ENCODE measurements around the gene SIRT6. TPM values are rescaled to one million over a fixed set of nuclear protein-coding genes. Genes with fewer than 3 reads are reported as not detected.
"Not testable (repeated sequence)": the region's sequence is repeated elsewhere in the genome, so short reads cannot be mapped to it uniquely, and the experiment has no call there.

Gene SIRT6
- polyA plus RNA-seq, 4 donors = 13.9 to 25.3 (median 17.9) TPM

DNA sequence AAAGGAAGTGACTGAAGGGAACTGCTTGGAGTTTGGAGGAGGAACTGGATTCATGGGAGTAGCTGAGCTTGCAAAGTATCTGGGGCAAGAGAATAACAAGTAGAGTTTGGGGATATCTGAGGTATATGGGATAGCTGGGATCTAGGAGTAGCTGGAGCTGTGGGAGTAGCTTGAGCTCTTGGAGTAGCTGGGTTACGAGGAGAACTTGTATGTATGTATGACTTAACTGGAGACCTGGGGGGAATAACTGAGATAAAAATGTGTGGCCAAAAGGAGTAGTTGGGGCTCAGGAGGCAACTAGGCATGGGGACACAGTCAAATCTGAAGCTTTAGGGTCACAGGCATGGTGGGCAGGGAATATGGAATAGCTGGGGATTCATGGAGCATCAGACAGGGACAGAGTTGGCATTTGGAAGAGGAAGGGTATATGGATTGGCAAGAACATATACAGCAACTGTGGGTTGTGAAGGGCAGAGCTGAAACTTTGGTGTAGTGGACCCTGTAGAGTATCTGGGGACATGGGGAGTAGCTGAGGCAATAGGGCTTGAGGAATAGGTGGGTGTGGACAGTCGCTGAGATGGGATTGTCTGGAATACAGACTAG is 18.7 kb upstream of the SIRT6 start:
- no peak for DNase-seq (ENCODE audit: low read depth in 4 of 4, low spot score in 3 of 4)

DNA sequence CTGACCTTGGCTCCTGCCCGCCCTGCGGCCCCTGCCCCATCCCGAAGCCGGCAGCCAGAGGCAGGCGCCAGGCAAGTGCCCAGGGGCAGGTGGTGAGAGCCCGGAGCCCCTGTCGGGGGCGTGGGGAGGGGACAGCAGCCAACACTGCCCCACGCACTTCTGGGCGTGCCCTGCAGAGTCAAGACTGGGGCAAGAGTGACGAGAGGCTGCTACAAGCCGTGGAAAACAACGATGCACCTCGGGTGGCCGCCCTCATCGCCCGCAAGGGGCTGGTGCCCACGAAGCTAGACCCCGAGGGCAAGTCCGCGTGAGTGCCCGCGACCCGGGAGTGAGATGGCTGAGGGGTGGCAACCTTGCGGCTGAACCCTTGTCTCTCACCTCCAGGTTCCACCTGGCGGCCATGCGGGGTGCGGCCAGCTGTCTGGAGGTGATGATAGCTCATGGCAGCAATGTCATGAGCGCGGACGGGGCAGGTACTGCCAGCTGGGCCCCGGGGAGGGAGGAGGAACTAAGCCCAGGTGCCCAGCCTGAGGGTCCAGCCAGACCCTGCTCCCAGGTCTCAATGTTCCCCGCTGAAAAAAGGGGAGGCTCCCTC is 17.4 kb upstream of the SIRT6 start:
- no peak for DNase-seq (ENCODE audit: low read depth in 4 of 4, low spot score in 3 of 4)

DNA sequence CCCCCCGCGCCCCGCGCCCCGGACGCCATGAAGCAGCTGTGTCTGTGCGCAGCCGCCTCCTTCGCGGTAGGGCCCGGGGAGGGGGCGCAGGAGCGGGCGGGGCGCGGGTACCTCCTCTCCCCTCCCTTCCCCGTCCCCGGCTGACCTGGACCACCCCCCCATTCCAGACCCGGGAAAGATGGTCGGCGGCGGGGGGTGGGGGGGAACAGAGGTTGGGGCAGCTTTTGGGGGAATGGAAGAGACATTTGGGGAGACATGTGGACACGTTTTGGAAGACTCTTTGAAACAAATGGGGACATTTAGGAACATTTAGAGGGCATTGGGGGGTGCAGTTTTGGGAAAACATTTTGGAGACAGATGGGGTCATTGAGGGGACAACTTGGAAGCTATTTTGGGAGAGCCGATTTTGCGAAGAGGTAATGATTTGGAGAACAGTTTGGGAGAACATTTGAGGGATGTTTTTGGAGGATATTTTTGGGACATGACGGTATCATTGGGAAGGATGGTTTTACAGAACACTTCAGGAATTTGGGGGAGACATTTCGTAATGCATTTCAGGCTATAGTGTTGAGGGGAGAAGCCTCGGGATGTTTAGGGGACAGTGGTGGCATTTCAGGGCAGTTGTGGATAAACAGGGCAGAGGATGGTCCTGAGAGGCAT is 16.2 kb upstream of the SIRT6 start:
- no peak for DNase-seq (ENCODE audit: low read depth in 4 of 4, low spot score in 3 of 4)

DNA sequence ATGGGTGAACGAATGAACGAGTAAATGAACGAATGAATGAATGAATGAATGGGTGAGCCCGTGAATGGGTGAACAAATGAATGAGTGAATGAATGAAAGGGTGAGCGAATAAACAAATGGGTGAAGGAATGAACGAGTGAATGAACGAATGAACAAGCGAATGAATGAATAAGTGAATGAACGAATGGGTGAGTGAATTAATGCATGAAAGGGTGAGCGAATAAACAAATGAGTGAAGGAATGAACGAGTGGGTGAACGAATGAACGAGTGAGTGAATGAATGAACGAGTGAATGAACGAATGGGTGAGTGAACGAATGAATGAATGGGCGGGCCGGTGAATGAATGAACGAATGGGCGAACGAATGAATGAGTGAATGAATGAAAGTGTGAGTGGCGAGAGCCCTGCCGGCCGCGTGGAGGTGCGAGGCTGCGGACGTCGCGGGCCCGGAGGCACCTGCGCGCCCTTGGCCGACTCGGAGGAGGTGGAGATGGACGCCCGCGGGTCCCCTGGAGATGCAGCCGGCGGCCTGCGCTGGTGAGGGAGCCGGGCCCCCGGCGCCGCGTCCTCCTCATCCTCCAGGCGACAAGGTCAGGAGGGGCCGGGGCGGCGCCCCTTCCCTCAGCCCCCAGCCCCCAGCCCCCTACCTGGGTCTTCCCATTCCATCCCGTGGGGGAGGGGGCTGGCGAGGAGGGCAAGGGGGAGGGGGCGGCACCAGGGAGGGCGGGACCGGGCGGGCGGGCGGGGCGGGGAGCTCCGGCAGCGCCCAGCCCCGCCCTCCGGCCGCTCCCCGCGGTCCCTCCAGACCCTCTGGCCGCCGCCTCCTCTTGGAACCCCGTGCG is 15.5 kb upstream of the SIRT6 start:
- DNase-seq (ENCODE audit: low read depth in 4 of 4, low spot score in 3 of 4) = no peak

DNA sequence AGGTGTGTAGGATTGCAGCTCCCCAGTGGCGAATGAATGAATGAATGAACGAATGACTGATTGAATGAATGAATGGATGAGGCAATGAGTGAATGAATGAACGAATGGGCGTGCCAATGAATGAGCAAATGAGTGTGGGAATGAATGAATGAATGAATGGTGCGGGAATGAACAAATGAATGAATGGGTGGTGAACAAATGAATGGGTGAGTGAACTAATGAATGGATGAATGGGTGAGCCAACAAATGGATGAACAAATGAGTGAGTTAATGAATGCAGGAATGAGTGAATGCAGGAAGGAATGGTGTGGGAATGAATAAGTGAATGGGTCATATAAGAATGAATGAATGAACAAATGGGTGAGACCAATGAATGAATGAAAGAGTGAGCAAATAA is 14.9 kb upstream of the SIRT6 start:
- DNase-seq (ENCODE audit: low read depth in 4 of 4, low spot score in 3 of 4) = no peak

DNA sequence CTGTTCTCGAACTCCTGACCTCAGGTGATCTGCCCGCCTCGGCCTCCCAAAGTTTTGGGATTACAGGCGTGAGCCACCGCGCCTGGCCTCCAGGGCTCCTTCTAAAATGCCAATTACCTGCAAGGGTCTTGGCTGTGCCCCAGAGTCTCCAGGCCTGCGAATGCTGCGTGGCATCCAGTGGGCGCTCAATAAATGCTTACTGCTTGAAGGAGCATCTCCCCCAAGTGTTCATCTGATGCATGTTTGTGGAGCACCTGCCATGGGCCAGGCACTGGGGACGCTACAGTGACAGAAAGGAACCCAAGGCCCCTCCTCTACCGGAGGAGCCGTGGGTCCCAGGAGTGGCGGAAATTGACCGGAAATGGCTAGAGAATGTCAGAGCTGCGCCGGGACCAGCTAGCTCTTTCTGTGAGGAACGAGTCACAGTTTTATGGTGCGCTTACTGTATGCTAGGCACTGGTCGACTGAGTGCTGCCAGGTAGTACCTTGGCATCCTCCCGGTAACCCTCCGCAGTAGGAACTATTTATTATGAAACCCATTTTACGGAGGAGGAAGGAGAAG is 14.3 kb upstream of the SIRT6 start:
- no peak for DNase-seq (ENCODE audit: low read depth in 4 of 4, low spot score in 3 of 4)

DNA sequence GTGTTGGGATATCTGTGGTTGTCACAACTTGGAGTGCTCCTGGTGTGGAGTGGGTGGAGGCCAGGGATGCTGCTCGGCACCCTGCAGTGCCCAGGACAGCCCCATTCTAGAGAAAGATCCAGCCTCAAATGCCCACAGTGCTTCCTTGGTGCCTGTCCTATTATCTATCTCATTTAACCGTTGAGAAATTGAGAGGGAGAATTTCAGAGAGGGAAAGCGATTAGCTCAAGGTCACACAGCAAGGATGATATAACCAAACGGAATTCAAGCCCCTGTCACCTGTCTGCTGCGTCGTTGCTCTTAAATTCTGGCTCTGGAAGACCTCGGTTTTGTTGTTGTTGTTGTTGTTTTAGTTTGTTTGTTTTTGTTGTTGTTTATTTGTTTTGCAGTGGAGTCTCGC is 13.6 kb upstream of the SIRT6 start:
- no peak for DNase-seq (ENCODE audit: low read depth in 4 of 4, low spot score in 3 of 4)

DNA sequence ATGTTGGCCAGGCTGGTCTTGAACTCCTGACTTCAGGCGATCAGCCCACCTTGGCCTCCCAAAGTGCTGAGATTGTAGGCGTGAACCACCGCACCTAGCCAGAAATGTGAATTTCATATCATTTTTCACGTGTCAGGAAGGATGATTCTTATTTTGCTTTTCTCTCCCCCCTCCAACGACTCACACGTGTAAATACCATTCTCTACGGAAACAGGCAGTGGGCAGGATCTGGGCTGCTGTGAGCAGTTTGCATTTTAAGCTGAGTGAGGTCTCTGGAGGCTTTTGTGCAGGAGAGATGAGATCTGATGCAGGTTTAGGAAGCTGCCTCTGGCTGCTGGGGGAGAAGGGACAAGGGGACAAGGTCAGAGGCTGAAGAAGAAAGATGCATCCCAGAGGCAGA is 12.0 kb upstream of the SIRT6 start:
- no peak for DNase-seq (ENCODE audit: low read depth in 4 of 4, low spot score in 3 of 4)

DNA sequence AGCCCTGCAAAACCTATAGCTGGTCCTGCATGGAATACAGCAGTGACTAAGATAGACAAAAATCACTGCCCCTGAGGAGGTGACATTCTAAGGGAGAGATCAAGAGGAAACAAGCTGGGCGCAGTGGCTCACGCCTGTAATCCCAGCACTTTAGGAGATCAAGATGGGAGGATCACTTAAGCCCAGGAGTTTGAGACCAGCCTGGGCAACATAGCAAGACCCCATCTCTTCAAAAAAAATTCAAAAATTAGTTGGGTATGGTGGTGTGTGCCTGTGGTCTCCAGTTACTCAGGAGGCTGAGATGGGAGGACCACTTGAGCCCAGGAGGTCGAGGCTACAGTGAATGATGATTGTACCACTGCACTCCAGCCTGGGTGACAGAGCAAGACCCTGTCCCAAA is 10.2 kb upstream of the SIRT6 start:
- not testable (repeated sequence) for DNase-seq (ENCODE audit: low read depth in 4 of 4, low spot score in 3 of 4)

DNA sequence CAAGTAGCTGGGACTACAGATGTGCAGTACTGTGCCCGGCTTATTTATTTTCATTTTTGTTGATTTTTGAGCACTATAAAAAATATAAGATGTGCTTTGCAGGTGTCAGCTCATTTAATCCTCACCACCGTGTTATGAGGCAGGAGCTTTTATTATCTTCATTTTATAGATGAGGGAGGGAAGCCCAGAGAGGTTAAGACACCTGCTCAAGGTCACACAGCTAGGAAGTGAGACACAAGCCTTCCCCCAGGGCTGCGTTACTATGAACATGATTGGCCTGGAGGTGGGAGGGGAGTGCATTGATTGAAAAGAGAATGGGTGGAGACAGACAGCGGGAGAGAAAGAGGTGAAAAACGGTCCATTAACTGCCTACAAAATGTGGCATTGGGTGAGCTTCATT is 7.3 kb upstream of the SIRT6 start:
- no peak for DNase-seq (ENCODE audit: low read depth in 4 of 4, low spot score in 3 of 4)

DNA sequence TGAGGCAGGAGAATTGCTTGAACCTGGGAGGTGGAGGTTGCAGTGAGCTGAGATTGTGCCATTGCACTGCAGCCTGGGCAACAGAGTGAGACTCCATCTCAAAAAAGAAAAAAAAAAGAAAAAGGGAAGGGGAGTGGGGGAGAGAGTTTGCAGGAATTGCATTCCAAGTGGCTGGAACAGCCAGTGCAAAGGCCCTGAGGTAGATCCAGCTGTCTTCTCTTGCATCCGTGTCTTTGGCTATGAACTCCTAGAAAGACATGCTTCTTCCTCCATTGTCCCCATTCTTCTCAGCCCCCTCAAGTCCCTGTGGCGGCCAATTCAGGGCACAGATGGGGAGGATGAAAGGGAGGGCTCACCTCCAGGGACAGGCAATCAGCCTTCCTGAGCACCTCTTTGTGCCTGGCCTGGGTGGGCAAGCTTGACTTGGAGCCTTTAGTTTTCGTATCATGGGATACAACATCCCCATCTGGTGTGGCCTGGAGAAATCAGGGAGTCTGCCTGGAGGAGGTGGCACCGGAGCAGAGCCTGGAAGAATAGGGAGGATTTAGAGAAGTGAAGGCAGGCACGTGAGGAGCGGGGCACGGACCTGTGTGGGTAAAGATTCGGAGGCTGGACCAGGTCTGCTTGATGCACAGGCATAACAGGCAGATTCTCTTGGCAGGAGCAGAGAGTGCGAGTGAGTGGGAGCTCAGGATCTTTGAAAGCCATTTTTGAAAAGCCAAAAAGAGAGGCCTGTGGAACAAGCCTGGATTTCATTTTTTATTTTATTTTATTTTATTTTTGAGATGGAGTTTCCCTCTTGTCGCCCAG is 5.2 kb upstream of the SIRT6 start:
- no peak for DNase-seq (ENCODE audit: low read depth in 4 of 4, low spot score in 3 of 4)

DNA sequence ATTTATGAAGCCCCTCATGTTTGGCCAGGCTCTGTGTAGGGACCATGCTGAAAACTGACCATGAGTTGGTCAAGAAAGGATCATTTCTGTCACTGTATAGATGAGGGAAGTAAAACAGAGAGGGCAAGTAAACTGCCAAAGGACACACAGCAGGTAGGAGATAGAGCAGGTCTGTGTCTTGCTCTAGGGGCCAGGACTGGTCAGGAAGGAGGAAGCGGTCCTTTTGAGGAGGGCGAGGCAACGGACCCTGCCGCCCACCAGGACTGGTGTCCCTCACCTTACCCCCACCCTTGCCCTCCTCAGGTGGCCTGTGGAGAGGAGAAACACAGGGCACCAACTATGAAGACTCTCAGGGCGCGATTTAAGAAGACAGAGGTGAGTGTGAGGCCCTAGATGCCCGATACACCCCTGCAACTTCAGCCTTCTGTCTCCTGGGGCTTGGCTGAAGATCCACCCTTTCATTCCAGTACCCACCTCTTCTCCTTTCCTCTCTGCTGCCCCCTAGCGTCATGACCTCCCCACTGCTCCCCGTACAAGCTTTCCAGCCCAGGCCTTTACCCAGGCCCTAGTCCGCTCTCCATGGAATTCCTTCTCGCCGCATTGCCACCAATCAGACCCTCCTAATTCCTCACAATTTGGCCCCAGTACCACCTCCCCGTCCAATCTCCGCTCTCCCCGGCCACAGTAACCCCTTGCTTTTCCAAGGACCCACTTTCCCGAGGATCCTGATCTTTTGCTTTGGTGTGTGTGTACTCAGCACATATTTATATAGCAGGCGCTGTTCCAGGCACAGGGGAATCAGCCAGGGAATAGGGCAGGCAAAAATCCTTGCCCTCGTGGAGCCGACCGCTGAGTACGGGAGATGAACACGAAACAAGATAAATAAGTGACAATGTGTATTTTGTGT is 4.0 kb upstream of the SIRT6 start:
- DNase-seq (ENCODE audit: low read depth in 4 of 4, low spot score in 3 of 4) = peak in 3 of 4 donors; percentile 42 to 65 (median 45)

DNA sequence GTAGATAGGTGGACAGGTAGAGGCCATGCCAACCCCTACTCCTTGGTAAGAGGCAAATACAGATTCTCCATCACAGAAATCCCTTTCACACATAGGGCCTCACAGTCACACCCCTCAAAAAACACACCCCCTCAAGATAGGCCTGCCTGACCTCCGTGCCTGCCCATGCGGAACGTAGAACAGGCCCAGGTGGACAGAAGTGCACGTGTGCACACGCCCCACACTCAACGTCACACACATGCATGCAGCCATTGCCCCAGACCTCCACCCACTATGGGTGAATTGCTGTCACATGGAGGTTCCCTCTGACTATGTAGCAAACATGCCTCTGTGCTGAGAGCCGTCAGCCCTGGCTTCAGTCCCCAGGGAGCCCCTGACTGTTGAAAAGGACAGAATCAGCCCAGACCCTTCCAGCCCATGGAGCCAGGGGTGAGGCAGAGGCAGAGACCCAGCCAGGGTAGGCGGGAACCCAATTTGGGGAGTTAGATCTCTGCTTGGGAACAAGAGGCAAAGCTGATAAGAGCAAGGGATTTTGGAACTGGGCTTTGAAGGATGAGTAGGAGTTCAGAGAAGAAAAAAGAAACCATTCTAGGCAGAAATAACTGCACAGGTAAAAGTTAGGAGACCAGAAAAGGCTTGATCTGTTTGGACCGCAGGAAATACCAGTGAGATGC is 3.2 kb upstream of the SIRT6 start:
- DNase-seq (ENCODE audit: low read depth in 4 of 4, low spot score in 3 of 4) = no peak

DNA sequence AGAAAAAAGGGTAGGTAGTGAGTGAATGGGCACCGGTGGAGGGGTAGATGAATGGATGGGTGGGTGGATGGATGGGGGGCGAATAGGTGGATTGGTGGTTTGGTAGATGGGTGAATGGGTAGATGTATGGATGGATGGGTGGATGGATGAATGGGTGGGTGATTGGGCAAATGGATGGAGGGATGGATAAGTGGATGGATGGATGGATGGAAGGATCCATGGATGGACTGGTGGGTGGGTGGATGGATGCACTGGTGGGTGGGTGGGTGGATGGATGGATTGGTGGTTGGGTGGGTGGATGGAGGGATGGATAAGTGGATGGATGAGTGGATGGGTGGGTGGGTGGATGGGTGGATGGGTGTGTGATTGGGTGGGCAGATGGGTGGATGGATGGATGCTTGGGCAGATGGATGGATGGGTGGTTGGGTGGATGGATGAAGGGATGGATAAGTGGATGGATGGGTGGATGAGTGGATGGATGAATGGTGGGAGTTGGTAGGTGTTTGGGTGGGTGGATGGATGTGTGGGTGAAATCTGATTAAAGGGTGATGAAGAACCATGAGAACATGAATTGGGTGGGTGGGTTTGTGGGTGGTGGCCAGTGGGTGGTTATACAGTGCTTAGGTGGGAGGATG is 2.5 kb upstream of the SIRT6 start:
- no peak for DNase-seq (ENCODE audit: low read depth in 4 of 4, low spot score in 3 of 4)

DNA sequence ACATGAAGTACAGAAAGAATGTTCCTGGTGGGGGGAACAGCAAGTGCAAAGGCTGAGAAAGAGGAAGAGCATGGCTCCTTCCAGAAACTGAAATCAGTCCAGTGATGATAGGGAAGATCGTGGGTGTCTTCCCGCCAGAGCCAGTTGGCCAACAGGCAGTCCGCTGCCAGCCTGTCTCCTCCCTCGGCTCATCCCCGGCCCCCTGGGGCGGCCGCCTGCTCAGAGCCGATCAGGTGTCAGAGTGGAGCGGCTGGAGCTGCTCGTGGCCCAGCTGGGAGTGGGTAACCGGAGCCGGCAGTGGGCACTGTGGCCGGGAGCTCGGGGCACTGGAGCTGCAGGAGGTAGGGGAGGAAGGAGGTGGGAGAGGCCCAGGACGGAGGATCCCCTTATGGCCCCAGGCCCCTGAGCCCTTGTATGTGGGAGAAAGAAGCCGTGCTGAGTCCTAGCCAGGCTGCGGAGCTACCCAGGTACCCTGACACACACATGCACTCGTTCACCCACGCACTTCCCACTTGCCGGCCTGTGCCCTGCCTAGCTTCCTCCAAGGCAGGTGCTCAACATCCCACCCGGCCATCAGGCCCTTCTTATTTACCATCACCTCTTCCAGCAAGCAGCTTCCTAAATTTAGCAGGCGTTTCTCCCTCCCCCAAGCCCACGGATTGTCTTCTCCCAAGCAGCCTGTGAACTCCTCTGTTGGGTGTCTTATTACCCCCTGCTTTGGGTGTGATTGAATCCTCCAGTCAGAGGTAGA is 1.8 kb upstream of the SIRT6 start:
- no peak for DNase-seq (ENCODE audit: low read depth in 4 of 4, low spot score in 3 of 4)

DNA sequence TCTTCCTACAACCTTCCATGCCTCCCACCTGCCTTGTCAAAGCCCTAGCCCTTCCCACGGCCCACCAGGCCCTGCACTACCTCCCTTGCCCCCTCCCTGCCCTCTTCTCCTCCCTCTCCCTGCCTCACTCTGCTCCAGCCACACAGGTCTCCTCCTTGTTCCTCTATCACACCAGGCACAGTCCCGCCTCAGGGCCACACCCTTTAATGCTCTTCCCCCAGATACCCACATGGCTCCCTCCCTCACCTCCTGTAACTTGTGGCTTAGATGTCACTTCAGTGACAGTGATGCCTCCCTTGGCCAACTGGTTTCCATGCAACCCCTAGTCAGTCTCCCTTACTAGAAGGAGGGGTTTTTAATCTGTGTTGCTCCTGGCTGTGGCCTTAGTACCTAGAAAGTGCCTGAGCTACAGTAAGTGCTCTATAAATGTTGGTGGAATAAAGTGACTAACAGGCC is 1.3 kb downstream of the SIRT6 start:
- DNase-seq (ENCODE audit: low read depth in 4 of 4, low spot score in 3 of 4) = no peak

DNA sequence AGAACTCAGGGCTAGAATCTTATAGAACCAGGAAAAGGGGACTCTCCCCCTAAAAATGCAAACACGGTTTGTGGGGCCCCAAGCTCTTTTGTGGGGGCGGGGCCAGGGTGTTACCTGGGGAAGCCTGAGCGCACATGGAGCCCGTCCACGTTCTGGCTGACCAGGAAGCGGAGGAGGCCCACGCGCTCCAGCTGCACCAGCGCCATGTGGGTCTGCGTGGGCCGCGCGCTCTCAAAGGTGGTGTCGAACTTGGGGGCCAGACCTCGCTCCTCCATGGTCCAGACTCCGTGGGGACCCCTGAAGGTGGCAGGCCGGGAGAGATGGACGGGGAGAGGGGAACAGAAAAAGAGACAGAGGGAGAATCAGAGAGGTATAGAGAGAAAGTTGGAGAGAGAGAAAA is 3.4 kb downstream of the SIRT6 start:
- no peak for DNase-seq (ENCODE audit: low read depth in 4 of 4, low spot score in 3 of 4)
